HG02885 (cell line): ENCODE results near the gene ARHGAP24.
"Not testable (repeated sequence)": the region's sequence is repeated elsewhere in the genome, so short reads cannot be mapped to it uniquely, and the experiment has no call there.

Source experiments
- ATAC-seq: cut with Tn5 transposase; IDR thresholded peaks from one replicate; pipeline ENCODE4 v1.9.1; 2021; ENCODE audit warnings: mild to moderate bottlenecking; ENCODE audit not compliant: unreplicated experiment, poor library complexity

The ARHGAP24 gene

DNA sequence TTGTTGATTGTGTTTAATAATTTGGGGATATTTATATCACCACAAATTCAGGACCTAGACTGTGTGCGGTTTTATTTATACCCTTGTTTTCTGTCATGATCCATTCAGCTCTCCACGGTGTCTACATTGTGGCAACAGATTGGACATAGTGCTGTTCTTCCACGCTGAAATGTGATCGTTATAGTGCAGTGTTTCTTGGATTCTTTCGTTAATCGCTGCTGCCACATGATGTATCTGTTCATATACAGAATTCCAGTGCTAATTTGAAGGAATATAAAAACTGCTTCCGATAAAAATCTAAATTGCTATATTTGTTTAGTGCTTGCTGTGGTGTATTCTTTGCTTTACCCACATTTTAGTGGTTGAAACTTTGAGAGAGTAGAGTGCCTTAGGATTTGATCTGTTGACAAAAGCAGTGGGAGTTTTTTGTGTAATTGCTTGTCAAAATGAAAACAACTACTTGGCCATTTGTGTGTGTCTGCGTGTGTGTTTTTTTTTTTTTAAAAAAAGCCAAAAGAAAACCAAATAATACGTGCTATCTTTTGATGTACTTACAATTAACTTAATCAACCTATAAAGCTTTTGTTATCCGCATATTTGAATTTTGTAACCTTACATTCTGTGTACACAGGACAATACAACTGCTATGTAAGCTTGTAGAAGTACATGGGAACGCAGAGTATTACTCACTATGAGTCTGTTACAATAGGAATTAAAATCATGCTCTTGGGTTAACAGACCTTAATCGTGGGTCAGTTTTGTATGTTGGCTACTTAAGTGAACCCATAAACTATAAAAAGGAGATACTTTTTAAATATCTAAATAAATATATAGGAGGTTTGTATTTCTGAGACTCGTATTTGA is 353.3 kb downstream of the ARHGAP24 start:
- no peak for ATAC-seq

DNA sequence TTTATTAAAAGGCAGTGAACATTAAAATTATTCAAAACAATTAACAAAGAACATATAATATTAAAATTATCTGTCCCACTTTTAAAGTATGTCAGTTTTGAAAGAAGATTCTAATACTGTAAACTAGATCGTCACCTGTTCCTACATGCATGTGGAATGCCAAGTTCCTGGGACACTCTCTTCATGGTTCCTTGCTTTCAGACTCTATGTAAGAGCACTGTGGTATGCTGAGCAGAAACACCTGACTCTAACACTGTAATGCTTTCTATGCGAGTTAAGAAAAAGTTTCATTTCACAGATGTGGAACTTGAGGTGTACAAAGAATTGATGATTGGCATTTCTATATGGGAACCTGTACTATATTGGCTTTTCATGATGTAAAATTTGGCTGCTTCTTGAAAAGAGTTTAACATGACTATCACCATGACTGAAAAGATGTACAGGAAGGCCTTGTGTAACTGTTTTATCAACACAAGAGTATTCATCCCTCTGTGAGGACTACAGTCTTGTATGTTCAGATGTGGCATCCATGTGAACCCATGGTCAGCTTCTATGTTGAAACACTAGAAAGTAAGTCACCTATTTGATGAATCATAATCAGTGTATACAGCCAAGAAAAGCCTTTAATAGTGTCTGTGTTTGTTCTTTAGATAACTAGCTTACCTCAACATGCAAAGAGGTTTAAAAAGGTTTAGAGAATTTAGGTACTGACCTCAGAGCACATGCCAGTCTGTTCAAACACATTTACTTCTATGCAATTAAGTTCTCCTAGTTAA is 354.5 kb downstream of the ARHGAP24 start:
- no peak for ATAC-seq

DNA sequence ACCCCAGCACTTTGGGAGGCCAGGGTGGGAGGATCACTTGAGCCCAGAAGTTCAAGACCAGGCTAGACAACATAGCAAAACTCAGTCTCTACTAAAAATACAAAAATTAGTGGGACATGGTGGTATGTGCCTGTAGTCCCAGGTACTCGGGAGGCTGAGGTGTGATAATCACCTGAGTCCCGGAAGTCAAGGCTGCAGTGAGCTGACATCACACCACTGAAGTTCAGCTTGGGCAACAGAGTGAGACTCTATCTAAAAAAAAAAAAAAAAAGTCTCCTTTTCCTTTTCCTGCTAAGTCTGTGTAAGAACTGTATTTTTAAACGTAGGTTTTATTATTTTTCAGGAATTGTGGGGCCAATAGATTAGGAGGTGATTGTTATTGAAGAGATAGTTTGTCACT is 356.7 kb downstream of the ARHGAP24 start:
- ATAC-seq, result no peak

DNA sequence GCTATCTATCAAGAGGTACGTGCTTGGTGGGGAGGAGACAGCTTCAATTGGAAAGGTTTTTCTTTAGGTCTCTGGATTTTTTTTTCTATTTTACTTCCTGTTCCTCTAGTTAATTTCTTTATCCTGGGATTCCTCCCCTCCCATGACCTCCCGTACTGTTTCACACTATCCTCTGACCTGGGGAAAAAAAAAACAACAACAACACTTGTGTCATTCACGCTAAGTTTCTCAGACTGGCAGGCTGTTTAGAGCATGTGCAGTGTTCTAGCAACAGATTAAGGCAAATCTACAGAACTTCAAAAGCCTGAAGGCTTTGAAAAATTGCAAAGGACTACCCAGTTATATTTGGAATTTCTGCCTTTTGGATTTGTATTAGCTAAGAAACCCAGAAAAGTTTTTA is 358.4 kb downstream of the ARHGAP24 start:
- no peak for ATAC-seq

DNA sequence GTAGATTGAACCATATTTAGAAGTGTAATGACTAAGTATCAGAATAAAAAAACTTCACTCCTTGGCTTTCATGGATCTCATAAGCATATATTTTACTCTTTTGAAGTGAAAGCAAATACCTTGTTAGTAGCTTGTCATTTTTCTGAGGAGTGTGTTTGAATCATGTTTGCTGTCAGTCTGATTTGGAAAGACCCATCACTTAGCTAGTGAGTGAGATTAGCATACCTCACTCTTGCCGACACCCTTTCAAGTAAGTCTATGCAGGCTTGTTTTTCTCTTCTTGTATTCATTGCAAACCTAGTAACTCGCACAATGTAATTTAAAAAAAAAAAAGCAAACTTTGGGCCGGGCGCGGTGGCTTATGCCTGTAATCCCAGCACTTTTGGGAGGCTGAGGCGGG is 360.0 kb downstream of the ARHGAP24 start:
- no peak for ATAC-seq

DNA sequence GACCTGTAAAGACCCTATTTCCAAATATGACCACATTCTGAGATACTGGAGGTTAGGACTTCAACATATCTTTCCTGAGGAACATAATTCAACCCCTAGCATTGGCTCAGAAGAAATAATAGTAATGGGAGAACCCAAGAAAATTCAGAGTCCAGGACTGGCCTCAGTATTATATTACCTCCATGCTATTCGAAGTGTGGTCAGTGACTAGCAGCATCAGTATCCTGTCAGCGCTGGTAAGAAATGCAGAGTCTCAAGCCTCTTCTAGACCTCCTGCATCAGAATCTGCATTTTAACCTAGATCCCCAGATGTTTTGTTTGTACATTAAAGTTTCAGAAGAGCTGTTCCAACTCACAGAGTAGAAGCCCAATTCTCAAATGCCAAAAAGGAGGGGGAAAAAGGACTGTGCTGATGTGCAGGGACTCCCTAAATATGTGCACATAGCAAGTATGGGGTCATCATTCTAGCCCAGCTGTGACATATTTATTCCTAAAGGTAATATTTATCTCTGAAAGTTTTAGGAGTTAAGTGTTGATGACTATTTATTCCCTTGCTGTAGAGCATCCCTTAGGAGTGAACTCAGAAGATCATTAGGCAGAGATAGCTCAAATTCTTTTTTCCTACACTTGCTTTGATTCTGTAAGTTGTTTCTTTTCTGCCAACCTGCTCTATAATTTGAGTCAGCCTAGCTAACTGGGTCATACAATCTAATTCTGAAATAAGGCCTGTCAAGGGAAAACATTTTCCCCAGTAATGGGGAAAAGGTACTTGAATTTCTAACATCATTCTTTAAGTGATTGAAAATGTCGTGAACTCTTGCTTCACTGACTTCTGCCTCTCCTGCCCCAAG is 361.9 kb downstream of the ARHGAP24 start:
- no peak for ATAC-seq

DNA sequence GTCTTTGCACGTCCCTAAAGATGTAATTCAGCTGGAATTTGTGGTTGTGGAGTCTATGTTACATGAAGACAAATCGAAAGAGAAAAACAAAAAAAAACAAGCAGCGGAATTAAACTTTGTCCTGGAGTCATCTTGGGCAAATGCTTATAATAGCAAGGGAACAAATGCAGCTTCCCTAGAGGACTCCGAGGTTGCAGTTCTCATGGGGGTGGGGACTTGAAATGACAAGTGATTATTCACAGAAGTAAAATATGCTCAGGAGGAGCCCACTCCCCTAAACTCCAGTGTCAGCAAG is 362.4 kb downstream of the ARHGAP24 start:
- no peak for ATAC-seq

DNA sequence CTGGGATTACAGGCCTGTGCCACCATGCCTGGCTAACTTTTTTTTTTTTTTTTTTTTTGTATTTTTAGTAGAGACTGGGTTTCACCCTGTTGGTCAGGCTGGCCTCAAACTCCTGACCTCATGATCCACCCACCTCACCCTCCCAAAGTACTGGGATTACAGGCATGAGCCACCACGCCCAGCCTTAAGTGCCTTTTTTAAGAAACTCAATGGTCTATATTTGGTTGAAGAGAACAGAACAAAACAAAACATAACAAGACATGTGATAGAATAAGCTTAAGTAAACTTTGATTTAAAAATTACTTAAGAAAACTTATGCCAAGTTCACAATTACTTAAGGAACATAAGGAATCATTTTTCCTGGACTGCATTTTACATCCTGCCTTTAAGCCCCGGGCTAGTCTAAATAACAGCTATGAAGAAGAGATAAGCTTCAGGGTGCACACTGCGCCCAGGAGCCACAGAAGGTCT is 365.1 kb downstream of the ARHGAP24 start:
- ATAC-seq, result not testable (repeated sequence)

DNA sequence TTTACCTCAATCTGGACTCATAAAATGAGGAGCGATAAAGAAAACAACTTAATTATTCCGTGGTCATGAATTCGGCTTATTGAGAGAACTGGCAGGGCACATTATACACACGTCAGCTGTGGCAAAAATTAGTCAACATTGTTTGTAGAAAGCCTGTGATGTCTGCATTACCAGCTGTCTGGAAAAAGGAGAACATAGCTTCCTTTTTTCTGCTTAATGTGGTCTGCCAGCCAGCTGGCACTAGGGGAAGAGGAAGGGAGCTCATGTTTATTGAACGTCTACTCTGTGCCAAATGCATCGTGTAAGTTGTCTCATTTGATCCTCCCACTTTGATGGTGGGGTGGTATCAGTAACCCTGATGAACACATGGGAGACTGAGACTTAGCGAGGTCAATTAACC is 367.6 kb downstream of the ARHGAP24 start:
- ATAC-seq, result no peak

DNA sequence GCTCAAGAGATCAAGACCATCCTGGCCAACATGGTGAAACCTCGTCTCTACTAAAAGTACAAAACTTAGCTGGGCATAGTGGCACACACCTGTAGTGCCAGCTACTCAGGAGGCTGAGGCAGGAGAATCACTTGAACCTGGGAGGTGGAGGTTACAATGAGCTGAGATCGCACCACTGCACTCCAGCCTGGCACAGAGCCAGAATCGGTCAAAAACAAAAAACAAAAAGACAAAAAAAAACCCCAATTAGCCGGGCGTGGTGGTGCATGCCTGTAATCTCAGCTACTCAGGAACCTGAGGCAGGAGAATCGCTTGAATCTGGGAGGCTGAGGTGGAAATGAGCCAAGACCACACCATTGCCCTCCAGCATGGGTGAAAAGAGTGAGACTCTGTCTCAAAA is 378.8 kb downstream of the ARHGAP24 start:
- ATAC-seq, result not testable (repeated sequence)

DNA sequence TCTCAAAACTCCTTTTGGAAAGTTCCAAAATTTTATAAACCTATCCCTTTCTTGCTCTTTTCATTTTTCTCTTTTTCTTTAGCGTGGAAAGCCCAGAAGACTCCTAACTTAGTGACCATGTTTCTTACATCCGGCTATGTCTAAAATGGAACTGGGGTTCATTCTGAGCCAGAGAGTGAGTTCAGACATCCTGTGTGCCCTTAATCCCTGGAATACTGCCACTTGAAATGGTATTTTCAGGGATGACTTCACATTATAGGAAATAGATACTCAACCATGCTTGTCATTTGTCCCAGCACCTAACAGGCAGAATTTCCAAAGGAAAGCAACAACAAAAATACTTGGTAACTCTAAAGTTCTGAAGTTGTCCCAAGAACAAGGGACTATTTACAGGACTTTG is 379.6 kb downstream of the ARHGAP24 start:
- ATAC-seq, result no peak

DNA sequence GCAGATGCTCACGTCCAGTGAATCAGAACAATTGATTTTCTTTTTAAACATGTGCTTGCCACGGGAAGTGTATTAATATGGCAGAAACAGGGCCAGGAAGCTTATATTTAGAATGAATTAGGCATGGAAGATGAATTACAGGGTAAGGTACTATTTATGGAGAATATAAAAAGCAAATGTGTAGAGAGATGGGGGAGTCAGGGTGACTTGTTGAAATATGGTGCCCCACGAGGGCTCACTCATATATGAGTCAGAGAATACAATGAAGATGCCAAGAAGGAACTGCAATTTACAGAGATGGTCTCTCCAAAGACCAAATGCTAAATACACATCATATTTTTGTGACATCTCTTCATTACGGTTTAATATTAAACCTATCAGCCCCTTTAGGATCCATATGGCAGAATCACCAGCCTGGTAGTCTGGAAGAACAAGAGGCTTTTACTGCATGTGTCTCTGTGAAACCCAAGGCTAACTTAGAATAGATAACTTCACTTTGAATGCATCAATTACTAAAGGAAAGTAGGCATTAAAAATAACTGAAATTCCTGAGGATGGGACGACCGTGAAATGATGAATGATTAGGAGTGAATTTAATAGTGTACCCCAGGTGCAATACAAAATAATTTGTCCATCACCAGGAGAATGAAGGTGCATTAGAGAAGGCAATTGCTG is 385.3 kb downstream of the ARHGAP24 start:
- ATAC-seq, result no peak

DNA sequence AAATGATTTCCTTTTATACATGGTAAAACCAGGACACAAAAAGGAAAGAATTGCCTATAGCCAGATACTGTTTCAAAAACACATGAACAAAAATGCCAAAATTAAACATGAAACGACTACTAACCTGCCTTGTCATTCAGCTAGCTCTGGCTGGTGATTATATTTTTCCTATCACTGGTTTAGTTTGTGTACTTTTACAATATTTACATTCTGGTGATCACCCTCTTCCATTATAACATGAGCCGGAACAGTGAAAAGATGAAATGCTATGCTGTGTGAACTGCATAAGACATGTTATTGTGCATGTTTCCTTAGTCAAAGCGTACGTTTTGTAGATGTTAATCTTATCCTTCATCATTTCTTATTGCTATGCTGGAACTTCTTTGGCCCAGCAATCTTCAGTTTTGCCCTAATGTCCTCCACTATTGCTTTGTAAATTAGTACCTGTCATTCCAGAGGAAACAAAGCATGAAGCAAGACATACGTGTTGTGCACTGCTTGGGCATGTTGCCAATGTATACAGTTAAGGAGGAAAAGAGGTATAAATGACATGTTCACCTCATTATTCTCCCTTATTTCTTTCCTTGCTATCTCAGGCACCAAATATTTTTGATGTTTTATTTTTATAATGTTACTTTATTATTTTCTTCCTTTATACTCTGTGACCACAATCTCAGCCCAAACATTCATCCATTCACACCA is 386.3 kb downstream of the ARHGAP24 start:
- no peak for ATAC-seq

DNA sequence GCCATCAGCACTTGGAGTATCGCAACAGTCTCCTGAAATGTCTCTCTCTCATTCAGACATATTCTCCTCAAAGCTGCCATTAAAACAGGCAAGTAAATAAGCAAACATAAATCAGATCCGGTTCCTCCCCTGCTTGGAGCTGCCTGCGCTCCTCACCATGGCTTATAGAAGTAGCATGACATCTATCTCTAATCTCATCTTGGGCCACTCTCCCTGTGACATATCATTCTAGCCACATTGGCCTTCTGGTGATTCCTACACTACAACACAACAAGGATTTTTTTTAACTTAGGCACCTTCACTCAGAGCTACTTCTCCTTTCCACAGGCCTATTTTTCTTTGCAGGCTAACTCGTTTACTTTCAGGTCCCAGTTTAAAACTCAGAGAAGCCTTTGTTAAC is 387.9 kb downstream of the ARHGAP24 start:
- ATAC-seq, result no peak

DNA sequence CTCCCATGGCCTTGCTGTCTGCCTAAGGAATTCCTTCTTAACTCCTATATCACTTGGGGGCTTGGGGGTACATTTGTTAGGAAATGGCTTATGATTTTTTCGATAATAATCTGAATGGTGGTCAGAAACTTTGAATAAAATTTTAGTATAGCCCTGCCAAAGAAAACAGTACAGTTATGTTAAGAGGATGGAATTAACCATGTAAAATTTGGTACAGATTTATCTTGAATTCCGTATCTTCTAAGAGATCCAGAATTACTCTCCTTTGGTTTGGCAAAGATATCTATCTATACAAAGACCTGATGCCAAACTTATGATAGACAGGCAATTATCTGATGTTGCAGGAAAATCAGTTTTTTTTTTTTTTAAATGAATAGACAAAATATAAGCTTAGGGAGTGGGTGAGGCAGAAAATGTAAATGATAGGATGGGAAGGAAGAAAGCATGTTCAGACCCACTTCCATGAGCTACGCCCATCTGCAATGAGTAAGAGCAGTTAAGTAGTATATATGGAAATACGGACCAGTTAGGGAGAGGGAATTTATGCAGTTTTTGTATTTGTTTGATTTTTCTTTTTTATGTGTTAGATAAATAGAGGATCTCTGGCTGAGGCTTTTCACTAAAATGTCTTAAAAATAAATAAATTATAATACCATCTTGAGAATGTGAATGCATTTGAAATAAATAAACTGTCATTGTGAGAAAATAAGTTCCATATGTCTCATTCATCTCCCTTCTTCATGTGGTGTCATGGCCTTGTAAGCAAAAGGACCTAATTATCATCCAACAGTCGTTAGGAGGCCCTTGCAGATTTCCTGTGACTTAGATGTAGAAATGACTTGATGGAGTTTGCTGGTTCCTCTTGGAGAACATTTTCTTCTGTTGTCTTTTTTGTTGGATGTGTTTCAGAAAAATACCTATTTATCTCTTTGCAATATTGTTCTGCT is 389.6 kb downstream of the ARHGAP24 start:
- no peak for ATAC-seq

DNA sequence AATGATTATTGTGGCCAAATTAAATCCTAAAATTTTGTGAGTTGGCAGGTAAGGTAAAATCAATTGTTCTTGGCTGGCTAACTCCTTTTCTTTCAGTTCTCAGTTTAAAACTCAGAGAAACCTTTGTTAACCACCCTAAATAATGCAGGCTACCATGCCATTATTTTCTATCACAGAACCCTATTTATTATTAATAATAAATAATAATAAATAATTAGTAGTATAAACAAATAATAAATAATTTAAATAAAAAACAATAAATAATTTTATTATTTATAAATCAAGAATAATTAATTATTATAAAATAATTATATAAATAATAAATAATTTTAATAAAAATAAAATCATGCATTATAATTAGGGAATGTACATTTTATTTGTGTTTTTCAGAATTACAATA is 390.3 kb downstream of the ARHGAP24 start:
- no peak for ATAC-seq

DNA sequence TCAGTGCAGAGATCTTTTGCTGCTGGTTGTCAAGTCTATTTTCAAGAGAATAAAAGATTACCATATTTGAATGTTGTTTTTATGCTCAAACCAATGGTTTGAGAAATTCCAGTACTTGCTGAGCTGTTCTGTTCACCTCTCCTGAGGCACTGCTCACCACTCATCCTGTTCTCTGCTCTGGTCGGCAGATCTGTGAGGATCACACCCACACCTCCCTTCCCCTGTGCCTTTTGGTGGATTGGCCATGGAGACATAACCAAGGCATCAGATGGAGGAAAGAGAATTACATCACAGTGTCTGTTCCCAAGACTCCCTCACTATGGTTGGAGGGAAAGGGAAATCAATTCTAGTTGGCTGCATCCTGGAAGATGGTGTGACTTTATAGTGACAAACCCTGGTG is 391.6 kb downstream of the ARHGAP24 start:
- ATAC-seq, result no peak

DNA sequence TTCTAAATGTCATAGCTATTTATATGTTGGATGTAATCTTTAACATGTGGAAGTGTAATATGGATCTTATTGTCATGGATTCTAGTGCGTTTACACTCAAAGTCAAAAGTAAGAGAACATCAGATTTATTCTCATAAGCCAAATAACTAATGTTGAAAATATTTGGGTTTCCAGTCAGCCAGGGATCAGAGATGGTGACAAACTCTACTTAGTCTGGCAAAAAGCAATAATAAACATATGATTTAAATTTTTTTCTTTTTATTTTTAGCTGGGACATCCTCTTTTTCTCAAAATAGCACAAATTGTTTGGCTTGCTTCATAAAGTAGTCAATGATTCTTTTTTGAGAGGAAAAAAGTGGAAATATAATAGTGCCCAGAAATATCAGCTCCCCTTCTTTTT is 392.3 kb downstream of the ARHGAP24 start:
- ATAC-seq, result no peak

DNA sequence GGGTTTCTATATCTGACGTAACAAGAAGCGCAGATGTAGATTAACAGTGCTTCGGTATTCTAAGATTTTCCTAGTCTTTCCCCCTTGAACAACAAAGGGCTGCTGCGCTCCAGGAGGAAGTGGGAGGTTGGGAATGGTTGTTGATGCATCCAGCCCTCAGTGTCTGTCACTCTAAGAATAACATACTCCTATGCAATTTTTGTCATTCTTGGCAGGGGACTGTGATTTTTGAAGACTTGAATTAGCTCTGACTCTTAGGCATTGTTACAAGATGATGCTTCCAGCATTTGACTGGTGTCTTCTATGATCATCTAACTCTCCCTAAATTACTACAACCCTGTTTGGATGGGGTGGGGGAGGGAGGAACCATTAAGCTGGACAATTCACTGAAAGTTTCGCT is 394.2 kb downstream of the ARHGAP24 start:
- ATAC-seq, result no peak
